ENCODE measurements around the gene PTPRN. TPM values are rescaled to one million over a fixed set of nuclear protein-coding genes. Genes with fewer than 3 reads are reported as not detected.

Gene PTPRN
- polyA plus RNA-seq, 1 experiment: 11.7 TPM

DNA sequence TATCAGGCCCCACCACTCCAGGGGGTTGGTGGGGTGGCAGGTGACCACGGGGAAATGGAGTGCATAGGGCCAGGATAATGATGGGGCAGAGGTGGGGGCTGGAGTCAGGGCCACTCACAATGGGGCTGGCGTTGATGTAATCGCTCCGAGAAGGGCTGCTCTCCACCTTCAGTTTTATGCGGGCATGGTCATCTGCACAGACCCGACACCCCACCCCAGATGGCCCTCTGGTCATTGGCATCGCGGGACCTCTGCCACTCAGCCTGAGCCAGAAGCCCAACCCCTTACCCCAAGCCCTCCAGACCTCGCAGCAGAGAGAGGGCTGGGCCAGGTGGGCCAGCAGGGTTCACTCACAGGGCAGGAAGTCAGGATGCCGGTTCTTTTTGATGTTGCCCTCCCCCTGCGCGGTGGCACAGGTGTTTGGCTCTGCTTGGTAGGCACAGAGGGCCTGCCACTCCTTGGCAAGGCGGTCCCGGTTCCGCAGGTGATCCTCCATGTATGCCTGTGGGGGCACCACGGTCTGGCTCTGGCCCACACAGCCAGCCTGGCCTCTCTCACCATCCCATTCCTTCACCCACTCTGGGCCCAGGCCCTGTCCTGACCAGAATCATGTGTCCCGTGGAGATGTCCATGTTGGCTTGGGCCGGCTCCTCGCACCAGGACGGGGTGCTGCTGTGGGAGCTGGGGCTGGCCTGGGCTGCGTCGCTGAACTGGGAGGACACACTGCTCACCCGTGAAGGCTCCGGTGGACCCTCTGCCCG, 12.4 kb downstream of the PTPRN start:
- no peak overlapping the region for H3K4me3 ChIP-seq (ENCODE audit: low read depth, low read length)
- ChIA-PET CTCF (interaction anchor here (1.2 to 12.4 kb wide), 7 partner anchors 17 to 143 kb away, joined by 6 to 131 read pairs (median 13); partner anchors contain the start of genes DNAJB2, DNPEP and NHEJ1), POLR2A (no interaction called here)
- DNase-seq (ENCODE audit: low read depth, low spot score): no peak
- H3K27me3 ChIP-seq (ENCODE audit: control insufficient read depth, insufficient read depth, low read length): no peaks in the 10 kb centered on the region
- no peaks in the 10 kb centered on the region for H3K9me3 ChIP-seq (ENCODE audit: control insufficient read depth, insufficient read depth, low read length)
- H3K27ac ChIP-seq (ENCODE audit: low read depth, low read length): no peak overlapping the region
- TF ChIP-seq, protein P1, sequence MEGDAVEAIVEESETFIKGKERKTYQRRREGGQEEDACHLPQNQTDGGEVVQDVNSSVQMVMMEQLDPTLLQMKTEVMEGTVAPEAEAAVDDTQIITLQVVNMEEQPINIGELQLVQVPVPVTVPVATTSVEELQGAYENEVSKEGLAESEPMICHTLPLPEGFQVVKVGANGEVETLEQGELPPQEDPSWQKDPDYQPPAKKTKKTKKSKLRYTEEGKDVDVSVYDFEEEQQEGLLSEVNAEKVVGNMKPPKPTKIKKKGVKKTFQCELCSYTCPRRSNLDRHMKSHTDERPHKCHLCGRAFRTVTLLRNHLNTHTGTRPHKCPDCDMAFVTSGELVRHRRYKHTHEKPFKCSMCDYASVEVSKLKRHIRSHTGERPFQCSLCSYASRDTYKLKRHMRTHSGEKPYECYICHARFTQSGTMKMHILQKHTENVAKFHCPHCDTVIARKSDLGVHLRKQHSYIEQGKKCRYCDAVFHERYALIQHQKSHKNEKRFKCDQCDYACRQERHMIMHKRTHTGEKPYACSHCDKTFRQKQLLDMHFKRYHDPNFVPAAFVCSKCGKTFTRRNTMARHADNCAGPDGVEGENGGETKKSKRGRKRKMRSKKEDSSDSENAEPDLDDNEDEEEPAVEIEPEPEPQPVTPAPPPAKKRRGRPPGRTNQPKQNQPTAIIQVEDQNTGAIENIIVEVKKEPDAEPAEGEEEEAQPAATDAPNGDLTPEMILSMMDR (IDR thresholded peaks at IDR 0.05; ENCODE audit: low read depth, low read length): no peak

DNA sequence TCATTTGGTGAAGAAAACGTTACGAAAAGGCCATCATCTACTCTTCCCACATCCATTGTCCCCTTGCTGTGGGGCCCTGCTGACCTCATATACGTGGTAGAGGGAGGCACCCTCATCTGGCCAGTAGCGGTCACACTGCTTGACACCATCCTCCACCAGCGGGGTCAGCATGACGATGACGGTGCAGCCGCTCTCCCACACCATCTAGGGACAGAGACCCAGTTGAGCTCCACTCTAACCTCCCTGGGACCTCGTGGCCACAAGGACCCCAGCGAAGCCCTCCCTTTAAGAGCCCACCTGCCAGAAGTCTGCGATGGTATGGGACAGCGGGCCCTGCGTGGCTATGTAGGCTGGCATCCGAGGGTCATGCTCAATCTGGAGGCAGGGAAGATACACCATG, 13.1 kb downstream of the PTPRN start:
- Histone ChIP-seq H3K9me3 (ENCODE audit: control insufficient read depth, insufficient read depth, low read length) (no peaks in the 10 kb centered on the region), H3K27ac (ENCODE audit: low read depth, low read length) (no peak overlapping the region), H3K27me3 (ENCODE audit: control insufficient read depth, insufficient read depth, low read length) (no peaks in the 10 kb centered on the region), H3K4me3 (ENCODE audit: low read depth, low read length) (no peak overlapping the region)
- TF ChIP-seq, protein P1 (IDR thresholded peaks at IDR 0.05; ENCODE audit: low read depth, low read length): no peak
- no peak for DNase-seq (ENCODE audit: low read depth, low spot score)
- ChIA-PET POLR2A (no interaction called here), CTCF (interaction anchor here (1.0 to 12.4 kb wide), 27 partner anchors 8 to 238 kb away, joined by 3 to 131 read pairs (median 11); partner anchors contain the start of genes ANKZF1, ATG9A, CNPPD1 and DNAJB2)

DNA sequence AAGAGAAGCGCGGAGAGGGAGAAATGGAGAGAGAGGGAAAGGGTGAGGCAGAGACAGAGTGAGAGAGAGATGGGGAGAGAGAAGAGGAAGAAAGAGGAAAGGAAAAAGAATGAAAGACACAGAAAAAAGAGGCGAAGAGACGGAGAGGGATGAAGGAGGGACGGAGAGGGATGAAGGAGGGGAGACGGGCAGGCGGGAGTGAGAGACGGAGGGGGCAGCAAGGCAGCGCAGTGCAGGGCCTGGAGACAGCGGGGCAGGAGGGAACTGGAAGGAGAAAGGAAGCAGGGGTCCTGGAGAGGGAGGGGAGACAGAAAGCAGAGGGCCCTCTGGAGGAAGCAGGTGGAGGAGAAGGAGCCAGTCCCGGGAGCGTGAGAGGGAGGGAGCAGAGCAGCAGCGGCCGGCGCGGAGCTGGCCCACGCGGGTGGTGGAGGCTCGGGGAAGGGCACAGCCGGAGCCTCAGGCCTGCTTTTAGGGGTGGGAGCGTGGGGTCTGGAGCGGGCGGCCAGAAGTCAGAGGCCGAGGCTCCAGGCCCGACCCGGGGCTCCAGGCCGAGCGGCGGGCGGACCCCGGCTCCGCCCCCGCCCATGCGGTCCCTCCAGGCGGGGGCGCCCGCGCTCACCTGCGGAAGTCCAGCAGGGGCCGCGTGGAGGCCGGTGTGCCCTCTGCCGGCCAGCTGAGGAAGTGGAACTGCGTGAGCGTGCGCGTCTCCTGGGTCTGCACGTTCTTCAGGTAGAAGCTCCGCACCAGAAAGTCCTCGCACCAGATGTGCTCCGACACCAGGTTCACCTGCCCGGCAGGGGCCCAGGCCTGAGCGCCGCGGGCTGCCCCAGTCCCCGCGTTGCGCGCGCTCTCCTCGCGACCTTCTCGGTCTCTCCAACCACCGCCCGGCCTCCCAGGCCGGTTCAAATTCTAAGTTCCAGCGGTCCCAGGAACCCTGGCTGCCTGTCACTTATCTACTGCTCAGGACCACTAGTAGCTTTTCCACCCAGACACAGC, 14.5 kb downstream of the PTPRN start:
- peak overlapping the region; percentile 56 for H3K4me3 ChIP-seq (ENCODE audit: low read depth, low read length)
- ChIA-PET POLR2A (interaction anchor here (0.6 to 1.5 kb wide), 5 partner anchors 9 to 65 kb away, joined by 3 to 5 read pairs (median 3); partner anchors contain the start of genes ANKZF1, ATG9A, DNAJB2 and GLB1L), CTCF (interaction anchor here (0.6 to 12.4 kb wide), 68 partner anchors 9 to 1148 kb away, joined by 3 to 131 read pairs (median 6); partner anchors contain the start of genes ABCB6, ANKZF1, ATG9A and CNPPD1)
- DNase-seq (ENCODE audit: low read depth, low spot score): peak; percentile 36
- H3K27ac ChIP-seq (ENCODE audit: low read depth, low read length): peak overlapping the region; percentile 21
- TF ChIP-seq, protein P1 (IDR thresholded peaks at IDR 0.05; ENCODE audit: low read depth, low read length): peak; percentile 89
- H3K9me3 ChIP-seq (ENCODE audit: control insufficient read depth, insufficient read depth, low read length): no peaks in the 10 kb centered on the region
- H3K27me3 ChIP-seq (ENCODE audit: control insufficient read depth, insufficient read depth, low read length): no peaks in the 10 kb centered on the region

DNA sequence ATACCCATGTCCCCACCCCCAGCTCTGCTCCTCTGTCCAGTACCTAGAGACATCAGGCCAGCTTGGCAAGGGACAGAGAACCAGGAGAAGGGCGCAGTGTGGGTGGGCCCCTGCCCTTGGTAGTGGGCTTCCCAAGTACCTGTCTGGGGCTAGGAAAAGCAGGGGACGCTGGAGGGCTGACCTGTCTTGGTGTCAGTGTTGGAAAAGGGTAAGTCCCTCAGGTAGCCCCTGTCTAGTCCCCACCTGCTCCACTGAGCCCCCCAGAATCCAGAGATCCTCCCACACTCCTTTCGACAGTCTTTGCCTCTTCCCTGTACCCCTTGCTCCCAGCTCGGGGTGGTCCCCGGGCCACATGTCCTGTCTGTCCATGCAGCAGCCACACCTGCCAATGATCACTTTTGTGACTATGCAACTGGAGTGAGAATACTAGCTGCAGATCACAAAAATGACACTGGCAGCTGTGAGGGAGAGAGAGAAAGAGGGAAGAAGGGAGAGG, 15.4 kb downstream of the PTPRN start:
- no peak overlapping the region for H3K27ac ChIP-seq (ENCODE audit: low read depth, low read length)
- POLR2A ChIA-PET: interaction anchor here (0.7 to 1.0 kb wide), 2 partner anchors 14 to 15 kb away, joined by 3 to 8 read pairs; partner anchors contain the start of gene DNAJB2
- TF ChIP-seq, protein P1 (IDR thresholded peaks at IDR 0.05; ENCODE audit: low read depth, low read length): no peak
- no peaks in the 10 kb centered on the region for H3K27me3 ChIP-seq (ENCODE audit: control insufficient read depth, insufficient read depth, low read length)
- no peaks in the 10 kb centered on the region for H3K9me3 ChIP-seq (ENCODE audit: control insufficient read depth, insufficient read depth, low read length)
- no peak overlapping the region for H3K4me3 ChIP-seq (ENCODE audit: low read depth, low read length)
- DNase-seq (ENCODE audit: low read depth, low spot score): no peak
- CTCF ChIA-PET: interaction anchor here (0.6 to 12.4 kb wide), 11 partner anchors 13 to 1147 kb away, joined by 3 to 131 read pairs (median 6); partner anchors contain the start of genes ANKZF1, ATG9A, CNPPD1 and DNPEP

Data from AG04450 (cell line).